GM18867 (cell line): Measurements from ENCODE around the gene ZBTB20.

ENCODE experiments used
- ATAC-seq: cut with Tn5 transposase; IDR thresholded peaks from one replicate; pipeline ENCODE4 v1.9.1; 2021; ENCODE audit warnings: mild to moderate bottlenecking, moderate library complexity; ENCODE audit not compliant: unreplicated experiment

The ZBTB20 gene

DNA sequence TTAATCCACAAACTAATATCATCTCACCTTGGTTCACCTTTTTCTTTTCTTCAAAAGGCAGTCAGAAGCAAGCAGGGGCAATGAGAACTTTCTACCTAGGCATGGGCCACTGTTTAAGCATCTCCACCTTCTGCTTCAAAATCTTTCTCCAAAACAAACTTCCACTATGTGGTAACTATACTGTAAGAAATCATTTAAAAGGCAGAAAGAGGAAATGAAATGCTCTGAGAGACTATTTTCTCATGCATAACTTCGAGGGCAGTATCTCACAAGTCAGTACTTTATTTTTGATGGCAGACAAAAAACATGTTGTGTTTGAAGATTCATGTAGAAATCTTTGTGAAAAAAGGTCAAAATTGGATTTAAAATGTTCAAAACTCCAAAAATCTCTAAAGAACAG is 419.7 kb downstream of the ZBTB20 start:
- no peak for ATAC-seq

DNA sequence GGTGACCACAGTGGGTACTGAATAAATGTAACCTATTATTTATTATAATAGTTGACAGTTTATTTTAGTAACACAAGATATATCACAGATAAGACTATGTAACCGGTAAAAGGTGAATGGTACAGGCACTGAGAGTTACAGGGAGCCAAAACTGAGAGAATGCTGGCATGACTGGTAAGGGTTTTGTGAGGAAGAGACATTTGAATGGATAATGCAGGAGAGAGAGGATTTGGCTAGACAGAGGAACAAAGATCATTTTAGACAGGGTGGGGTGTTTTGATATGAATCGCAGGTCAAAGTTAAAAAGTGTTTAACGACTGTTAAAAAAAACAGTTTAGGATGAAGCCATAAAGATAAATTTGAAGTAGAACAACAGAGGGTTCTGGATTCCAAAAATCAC is 421.1 kb downstream of the ZBTB20 start:
- ATAC-seq, result no peak

DNA sequence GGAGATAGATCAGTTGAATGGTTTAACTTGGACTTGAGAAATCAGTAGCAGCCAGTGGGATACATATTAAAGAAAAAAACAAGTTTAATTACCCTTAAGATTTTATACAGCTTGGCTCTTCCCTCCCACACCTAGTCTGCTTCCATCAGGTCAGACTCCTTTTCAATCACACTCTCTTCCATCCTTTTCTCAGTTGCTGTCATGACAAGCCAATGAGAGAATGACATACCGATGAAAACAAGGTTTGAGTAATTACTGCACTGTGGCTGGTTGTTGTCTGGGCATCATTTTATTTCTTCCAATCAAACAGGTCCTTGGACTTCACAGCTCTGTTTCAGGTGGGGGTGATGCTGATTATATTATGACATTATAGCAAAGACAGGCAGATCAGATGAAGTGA is 424.6 kb downstream of the ZBTB20 start:
- no peak for ATAC-seq

DNA sequence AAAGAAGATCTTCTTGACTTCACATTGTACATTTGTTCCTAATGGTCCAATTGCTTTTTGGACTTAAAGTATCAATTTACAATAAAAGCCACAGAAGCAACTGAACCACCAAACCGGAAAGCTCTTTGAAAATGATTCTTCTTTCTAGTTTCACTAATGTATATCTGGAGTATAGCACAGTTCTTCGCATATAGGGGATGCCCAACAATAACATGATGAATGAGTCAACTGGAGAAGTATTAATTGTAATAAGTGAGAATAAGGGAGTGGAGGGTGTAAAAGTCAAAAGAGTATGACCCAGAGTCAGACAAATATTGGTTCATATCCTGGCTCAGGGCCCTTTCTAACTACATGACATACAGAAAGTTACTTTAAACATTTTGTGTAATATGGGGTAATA is 425.2 kb downstream of the ZBTB20 start:
- ATAC-seq, result peak; percentile 68

DNA sequence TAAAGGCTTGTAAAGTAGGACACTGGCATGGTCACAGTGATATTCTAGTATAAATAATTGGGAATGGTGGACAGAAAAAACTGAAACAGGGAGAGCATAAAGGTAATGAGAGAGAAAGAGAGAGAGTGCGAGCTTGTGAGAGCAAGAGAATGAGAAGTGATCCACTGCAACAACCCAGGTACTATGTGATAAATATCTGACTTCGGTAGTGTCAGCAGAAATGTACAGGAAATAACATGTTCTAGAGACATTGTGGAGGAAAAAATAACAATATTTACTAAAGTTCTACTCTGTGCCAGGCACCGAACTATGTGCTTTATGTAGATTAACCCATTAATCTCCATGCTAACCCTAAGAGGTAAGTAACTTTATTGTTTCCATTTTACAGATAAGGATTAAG is 425.9 kb downstream of the ZBTB20 start:
- ATAC-seq, result no peak

DNA sequence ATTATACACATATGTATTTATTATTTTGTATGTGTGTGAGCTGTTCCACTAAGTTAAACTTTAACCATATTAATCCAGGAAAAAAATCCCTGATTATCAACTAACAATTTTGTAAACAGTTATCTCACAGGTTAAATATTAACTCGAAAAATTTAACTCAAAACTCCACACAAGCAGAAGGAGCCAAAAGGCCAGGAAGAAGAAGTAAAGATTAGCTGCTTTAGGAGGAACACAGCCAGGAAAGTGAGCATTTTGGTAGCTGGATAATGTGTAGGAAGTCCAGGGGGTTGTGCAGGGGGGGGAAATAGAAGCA is 428.2 kb downstream of the ZBTB20 start:
- no peak for ATAC-seq

DNA sequence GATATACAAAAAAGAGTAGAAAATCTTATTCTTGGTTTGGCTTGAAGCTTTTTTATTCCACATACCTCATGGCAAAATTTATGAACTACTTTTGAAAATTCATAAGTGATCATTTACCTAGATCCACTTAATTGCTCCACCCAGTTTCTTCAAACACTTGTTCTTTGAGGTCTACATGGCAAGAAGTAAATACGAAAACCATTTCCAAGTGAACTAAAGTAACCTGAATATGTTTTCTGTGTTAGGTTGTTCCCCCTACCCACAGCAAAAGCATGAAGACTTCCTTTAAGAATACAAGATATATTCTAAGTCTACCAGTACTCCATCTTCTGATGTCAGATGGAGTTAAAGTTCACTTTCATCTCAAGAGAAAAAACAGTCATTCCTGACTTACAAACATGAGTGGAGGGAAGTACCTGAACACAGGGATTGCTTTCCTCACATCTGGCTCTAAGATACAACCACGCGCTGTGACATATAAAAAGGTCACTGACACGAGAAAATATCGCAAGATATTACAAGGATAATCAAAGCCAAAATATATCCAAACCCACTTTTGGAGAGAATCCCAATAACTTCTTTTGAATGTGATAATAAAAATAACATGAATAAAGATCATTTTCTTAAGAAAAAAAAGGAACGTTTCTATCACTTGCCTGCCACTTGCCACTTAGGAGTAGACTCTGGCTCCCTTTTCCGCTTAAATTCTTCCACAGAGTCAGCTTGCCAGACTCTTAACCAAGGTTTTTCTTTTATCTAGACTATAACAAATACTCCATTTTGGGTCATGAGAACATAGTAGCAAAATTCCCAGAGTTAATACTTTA is 428.8 kb downstream of the ZBTB20 start:
- no peak for ATAC-seq

DNA sequence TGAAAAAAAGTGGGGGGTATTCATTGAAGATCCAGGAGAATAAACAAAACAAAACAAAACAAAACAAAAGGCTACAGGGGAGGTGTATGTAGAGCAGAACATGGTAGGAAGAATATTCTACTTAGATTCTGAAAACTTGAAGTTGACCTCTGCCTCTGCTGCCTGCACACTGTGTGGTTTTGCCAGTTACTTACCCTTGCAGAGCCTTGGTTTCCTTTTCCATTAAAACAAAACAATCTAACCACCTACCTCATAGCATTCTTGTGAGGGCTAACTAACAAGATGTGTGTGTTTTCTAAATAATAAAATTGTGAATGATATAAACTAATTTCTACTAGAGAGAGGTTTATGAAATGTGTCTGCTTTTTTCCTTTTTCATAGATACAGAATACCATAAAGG is 430.2 kb downstream of the ZBTB20 start:
- no peak for ATAC-seq

DNA sequence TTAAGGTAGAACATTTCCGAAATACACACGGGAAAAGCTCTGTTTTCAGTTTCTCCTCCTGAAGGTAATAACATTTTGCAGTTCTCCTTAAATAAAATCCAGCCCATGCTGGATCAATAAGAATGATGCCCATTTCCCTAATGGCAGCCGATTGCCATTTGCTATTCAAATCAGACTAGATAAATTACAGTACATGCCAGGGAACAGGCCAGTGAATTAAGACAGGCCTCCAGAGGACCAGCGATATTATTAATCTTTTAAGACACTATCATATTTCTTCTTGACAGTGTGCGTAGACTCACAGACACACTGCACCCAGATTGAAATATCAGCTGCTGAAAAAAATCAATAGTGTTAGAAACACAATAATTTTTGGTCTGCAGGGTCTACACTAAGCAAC is 431.0 kb downstream of the ZBTB20 start:
- no peak for ATAC-seq

DNA sequence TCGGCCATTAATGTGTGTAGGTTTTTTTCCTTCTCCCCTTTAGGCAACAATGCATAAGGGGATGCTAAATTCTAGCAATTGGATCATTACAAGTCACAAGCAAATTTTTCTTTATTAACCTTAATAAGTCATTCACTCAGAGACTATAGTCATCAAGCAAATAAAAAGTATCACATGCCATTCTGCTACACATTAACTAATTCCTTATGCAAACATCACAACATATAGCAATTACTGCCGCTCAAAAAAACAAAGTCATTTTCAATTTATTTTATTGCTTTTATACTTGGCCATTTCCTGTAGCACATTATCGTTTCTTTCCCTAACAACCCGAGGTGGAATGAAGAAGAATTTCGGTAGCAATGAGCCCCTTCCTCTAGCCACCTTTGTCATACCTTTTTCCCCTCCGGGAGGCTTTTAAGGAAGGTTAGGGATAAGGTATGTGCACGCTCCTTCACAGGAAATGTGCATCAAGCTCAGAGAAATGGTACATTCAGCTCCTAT is 432.1 kb downstream of the ZBTB20 start:
- no peak for ATAC-seq

DNA sequence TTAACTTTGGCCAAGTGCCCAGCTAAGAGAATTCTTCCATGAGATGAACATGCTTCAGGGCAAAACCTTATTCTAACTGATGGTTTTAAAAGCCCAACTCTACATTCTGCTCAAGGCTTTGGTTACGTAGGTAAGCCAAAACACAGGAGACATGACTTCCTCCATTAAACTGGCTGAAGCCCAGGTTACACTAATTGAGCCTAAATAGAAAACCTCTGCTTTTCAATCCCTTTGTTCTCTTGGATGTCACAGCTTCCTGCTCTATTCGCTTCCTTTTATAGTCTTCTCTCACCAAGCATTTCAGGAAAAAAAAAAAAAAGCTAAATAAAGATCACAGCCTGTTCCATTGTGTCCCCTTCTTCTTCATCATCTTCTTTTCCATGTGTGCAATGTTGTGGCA is 432.9 kb downstream of the ZBTB20 start:
- ATAC-seq, result no peak

DNA sequence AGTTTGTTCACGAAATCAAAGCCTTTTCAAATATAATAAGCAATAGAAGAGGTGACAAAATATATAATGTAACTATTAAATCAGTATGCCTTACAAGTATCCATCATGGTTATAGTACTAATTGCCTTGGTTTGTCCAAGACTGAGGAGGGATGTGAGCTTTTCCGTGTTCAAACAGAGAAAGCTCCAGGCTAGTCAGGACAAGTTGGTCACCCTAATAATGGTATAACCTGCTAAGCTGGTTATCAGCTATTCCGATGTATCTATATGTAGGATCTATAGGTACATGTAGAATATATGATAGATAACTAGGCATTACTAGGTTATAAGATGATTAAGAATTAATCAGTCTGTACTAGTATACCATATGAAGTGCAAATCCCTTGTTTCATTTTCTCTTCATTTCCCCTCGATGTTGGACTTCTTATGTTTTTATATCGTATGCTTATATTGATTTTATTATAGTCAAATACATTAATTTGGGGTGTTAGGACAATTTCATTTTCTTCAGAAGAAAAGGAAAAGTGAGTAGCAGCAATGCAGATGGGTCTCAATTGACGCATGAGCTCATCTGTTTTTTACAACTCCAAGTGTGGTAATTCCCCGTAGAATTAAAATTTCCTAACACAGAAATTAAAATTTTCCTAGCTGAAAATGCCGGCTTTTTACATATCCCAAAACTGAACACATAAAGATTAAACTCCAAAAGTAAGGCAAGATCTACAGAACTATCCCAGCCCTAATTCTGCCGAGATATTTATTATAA is 434.2 kb downstream of the ZBTB20 start:
- ATAC-seq, result no peak

DNA sequence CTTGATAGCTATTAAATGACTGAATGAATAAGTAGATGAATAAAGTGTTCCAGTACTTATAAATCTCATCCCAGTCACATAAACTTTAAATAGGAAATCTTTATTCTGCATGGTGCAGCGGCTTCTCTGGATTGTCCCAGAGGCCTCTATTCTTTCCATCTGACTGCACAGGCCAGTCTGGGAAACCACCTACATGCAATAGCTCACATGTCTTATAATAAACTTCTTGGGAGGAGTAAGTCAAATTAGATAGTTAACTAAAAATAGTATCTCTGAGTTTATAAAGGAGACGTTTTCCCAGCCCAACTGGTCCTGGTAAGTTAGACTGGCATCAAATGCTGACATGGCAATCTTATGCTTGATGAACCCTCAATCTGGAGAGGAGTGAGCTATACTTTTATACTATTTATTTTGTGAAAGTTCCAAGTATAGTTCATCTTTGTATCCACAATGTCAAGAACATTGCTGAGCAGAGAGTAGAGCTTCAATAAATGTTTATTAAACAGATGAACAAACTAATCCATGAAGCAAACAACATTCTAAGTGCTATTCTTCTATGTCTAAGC is 435.7 kb downstream of the ZBTB20 start:
- ATAC-seq, result no peak

DNA sequence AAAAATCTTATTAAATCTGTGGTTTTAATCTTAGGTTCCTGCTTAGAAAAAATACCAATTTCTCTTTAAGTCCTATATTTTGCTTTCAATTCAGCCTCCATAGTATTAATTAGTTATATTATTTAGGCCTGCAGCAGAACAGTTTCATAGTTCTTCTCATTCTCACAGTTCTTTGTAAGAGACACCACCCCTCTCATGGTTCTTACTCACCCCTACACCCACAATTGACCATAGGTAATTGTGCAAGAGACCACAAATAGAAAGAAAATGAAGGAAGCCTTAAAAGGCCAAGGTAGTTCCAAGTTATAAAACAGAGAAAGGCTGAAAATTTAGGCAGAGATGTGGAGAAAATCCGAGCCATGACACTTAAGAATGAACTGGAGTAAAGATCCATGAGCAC is 438.0 kb downstream of the ZBTB20 start:
- ATAC-seq, result no peak

DNA sequence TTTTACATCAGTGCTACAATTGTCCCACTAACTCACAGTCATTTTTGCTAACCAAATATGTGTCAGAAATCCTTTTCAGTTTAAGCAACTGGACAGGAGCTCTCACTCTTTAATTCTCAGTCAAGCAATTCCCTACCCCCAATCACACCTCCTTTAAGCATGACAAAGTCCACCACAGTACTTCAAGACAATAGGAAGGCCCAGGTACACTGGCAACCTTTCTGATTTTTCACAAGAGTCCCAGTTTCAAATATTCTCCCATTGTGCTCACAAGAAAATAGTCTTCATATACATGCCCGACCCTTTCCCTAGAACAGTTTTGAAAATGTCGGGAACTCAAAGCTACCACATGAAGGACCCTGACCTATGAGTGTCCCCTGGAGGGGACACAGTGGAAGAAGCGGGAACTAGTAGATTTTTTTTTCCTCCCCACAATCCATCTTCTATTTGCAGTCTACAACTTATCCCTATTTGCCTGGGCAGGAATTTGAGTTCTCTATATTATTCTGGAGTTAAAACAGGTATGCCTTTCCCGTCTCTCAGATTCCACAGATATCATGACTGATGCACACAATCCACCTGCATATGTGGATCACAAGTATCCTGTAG is 439.7 kb downstream of the ZBTB20 start:
- no peak for ATAC-seq

DNA sequence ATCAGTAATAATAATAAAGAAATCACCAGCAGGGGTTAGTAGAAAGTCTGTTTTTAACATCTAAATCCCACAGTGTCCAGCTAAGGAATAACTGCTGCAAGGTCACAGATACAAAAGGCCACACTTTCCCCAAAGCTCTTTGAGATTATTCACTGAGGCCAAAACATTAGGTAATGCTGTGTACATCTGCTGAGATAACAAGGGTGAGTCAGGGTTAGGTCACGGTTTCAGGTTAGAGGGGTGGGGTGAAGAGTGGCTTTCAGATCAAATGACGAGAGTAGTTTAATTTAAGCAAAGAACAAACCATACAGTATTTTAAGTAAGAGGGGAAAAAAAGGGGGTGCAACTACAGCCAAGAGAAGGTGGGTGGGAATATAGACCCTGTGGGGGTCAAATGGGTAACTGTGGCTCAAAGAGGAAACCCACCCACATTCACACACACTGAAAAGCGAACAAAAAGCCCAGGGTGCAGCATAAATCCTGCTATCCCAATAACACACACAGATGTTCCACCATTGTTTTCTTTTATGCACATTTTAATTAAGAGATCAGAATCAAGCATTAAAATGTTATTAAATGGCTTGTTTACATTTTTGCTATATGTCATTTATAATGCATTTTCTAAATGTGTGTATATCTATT is 440.4 kb downstream of the ZBTB20 start:
- ATAC-seq, result peak; percentile 72

DNA sequence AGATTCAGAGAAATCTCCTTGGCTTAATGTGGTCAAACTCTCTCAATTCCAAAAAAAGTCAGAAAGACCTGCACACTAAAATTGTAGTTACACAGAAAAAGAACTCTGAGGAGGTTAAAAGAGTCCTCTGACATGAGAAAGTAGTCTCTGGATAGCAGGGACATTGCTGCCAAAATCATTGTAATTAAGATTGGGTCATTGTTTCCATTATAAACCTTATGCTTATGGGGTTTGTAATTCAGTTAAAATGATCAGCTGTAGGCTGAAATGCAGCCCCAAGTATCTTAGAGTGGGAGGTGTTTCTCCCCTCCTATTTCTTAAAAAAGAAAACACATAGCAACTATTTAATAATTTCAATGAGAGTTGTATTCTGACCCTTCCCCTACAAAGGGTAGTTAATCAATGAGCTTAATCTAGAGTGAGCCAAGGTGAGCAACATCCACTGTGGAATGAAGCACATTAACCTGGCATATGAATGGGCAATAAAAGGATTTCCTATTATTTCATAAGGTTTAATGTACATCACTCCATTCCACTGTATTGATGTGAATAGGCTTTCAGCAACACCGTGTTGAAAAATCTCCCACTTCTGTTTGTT is 446.4 kb downstream of the ZBTB20 start:
- no peak for ATAC-seq

DNA sequence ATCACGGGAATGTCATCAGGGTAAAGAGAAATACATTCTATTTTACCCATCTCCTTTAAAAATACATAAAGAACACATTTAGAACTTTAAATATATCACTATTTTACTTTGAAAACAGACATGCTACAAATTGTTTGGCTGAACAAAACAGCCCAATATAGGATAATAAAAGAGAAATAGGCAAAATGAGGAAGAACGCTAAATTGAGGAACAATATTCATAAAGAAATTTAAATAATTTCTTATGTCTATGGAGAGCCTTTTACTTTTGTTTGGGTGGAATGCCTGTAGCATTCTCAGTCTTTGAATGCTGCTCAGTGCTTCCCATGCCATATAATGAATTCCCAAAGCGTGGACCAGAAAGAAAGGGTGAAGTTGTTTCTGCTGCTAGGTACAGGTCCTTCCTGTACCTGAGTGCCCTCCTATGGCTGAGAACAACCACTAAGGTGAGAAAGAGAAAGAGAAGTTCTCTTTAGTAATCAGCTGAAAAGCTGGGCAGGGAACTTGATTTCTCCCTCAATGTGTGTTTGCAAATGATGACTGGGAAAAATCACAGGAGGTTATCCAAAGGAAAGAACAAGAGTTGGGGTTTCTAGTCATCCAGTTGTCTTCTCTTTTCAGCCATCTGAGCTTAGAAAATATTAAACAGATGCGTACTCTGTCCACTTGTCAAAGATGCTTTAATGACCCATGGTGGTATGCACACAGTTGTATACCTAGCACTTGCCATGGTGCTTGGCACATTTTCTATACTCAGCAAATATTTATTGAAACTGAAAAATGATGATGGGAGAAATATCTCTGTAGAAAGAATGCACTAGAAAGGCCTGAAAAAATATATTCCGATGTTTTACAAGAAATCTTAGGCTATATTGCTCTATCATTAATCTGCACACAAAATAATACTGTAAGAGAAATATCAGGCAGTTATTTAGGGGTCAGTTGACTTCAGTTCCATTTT is 448.7 kb downstream of the ZBTB20 start:
- ATAC-seq, result no peak

DNA sequence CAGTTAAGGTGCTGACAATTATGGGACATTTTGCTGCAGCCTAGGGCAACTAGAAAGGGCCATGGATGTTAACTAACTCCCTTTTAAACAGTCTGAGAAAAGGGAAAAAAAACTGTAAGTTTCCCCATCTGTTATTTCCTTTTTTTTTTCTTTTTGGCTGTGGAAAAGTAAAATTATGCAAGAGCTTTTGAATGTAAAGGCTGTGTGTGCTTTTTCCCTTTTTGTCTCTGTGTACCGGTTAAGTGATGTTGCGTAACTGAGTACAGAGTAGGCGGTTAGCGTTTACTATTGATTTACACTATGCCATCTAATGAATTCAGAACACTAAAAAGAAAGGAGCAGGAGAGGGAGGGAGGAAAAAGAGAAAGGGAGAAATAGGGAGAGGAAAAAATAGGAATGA is 449.7 kb downstream of the ZBTB20 start:
- ATAC-seq, result no peak

DNA sequence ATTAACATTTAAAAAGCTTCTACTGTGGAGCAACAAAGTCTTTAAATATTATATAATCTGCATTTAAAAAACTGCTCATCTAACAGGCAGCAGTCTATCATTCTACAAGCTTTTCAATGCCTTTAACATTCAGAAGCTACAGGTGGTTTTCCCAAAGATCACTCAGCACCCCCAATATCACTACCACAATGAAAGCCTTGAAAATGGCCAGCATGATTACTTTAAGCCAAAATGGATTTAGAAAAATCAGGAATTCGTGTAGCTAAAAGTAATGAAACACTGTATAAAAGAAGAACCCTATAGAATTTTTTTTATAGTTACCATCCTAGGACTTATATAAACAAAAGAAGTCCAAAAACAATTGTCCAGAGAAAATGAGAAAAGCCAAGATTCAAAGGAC is 452.8 kb downstream of the ZBTB20 start:
- no peak for ATAC-seq
